ENCODE data around the gene EYA3.

Gene EYA3

GRCh38 chr1:27963393-27963792 is 125.0 kb downstream of the EYA3 start:
- peaks cover 2 to 54% (median 43%) of the 10 kb centered on the region in 5 donors for H3K36me3 ChIP-seq (ENCODE audit: control insufficient read depth in 5 of 5, insufficient read depth in 5 of 5, low read length in 5 of 5)
- H3K9me3 ChIP-seq (ENCODE audit: control insufficient read depth in 5 of 5, low read length in 5 of 5): no peaks in the 10 kb centered on the region
- no peak overlapping the region for H3K4me3 ChIP-seq (ENCODE audit: low read depth in 1 of 5, low read length in 5 of 5)
- H3K27me3 ChIP-seq (ENCODE audit: control insufficient read depth in 5 of 5, insufficient read depth in 4 of 5, low read length in 5 of 5): no peaks in the 10 kb centered on the region
- H3K4me1 ChIP-seq (ENCODE audit: control insufficient read depth in 5 of 5, insufficient read depth in 5 of 5, low read length in 5 of 5): peaks cover 8 to 32% (median 24%) of the 10 kb centered on the region in 5 donors
- H3K27ac ChIP-seq (ENCODE audit: low read depth, low read length): no peak overlapping the region
- no peak overlapping the region for H3K9ac ChIP-seq (ENCODE audit: low read length in 5 of 5)

- Histone ChIP-seq H3K27ac (ENCODE audit: low read depth, low read length) (peak overlapping the region; percentile 83), H3K36me3 (ENCODE audit: control insufficient read depth in 5 of 5, insufficient read depth in 5 of 5, low read length in 5 of 5) (peaks cover 0 to 37% (median 27%) of the 10 kb centered on the region in 5 donors), H3K4me1 (ENCODE audit: control insufficient read depth in 5 of 5, insufficient read depth in 5 of 5, low read length in 5 of 5) (peaks cover 8 to 32% (median 24%) of the 10 kb centered on the region in 5 donors), H3K9ac (ENCODE audit: low read length in 5 of 5) (peak overlapping the region in 2 of 5 donors; percentile 30 to 88), H3K27me3 (ENCODE audit: control insufficient read depth in 5 of 5, insufficient read depth in 4 of 5, low read length in 5 of 5) (no peaks in the 10 kb centered on the region), H3K9me3 (ENCODE audit: control insufficient read depth in 5 of 5, low read length in 5 of 5) (no peaks in the 10 kb centered on the region), H3K4me3 (ENCODE audit: low read depth in 1 of 5, low read length in 5 of 5) (peak overlapping the region in 1 of 5 donors; percentile 4)
Measured at GRCh38 chr1:27961646-27962221, 126.7 kb downstream of the EYA3 start.

- Histone ChIP-seq H3K36me3 (ENCODE audit: control insufficient read depth in 5 of 5, insufficient read depth in 5 of 5, low read length in 5 of 5) (peaks cover 0 to 30% (median 20%) of the 10 kb centered on the region in 5 donors), H3K4me1 (ENCODE audit: control insufficient read depth in 5 of 5, insufficient read depth in 5 of 5, low read length in 5 of 5) (peaks cover 8 to 32% (median 24%) of the 10 kb centered on the region in 5 donors), H3K4me3 (ENCODE audit: low read depth in 1 of 5, low read length in 5 of 5) (peak overlapping the region; percentile 66 to 91 (median 81)), H3K27me3 (ENCODE audit: control insufficient read depth in 5 of 5, insufficient read depth in 4 of 5, low read length in 5 of 5) (no peaks in the 10 kb centered on the region), H3K9me3 (ENCODE audit: control insufficient read depth in 5 of 5, low read length in 5 of 5) (no peaks in the 10 kb centered on the region), H3K27ac (ENCODE audit: low read depth, low read length) (peak overlapping the region; percentile 83), H3K9ac (ENCODE audit: low read length in 5 of 5) (peak overlapping the region in 4 of 5 donors; percentile 79 to 94 (median 84))
Measured at GRCh38 chr1:27960762-27961645, 127.4 kb downstream of the EYA3 start.

GRCh38 chr1:27959792-27960603 is 128.4 kb downstream of the EYA3 start, which contains the start of gene XKR8:
Gene XKR8 (plus strand): TSS chr1:27959973. CDS start chr1:27960070, 97 bp downstream.
- Histone ChIP-seq H3K27me3 (ENCODE audit: control insufficient read depth in 5 of 5, insufficient read depth in 4 of 5, low read length in 5 of 5) (peaks cover 0 to 3% (median 0%) of the 10 kb centered on the region in 5 donors), H3K9ac (ENCODE audit: low read length in 5 of 5) (peak within 1 kb of the TSS; percentile 63 to 94 (median 81)), H3K36me3 (ENCODE audit: control insufficient read depth in 5 of 5, insufficient read depth in 5 of 5, low read length in 5 of 5) (peaks cover 0 to 20% (median 15%) of the 10 kb centered on the region in 5 donors), H3K27ac (ENCODE audit: low read depth, low read length) (peak within 1 kb of the TSS; percentile 83), H3K4me3 (ENCODE audit: low read depth in 1 of 5, low read length in 5 of 5) (peak within 1 kb of the TSS; percentile 71 to 91 (median 81)), H3K9me3 (ENCODE audit: control insufficient read depth in 5 of 5, low read length in 5 of 5) (no peaks in the 10 kb centered on the region), H3K4me1 (ENCODE audit: control insufficient read depth in 5 of 5, insufficient read depth in 5 of 5, low read length in 5 of 5) (peaks cover 8 to 32% (median 24%) of the 10 kb centered on the region in 5 donors)

GRCh38 chr1:27958513-27958912 is 129.9 kb downstream of the EYA3 start:
- H3K4me1 ChIP-seq (ENCODE audit: control insufficient read depth in 5 of 5, insufficient read depth in 5 of 5, low read length in 5 of 5): peaks cover 8 to 32% (median 24%) of the 10 kb centered on the region in 5 donors
- H3K9ac ChIP-seq (ENCODE audit: low read length in 5 of 5): no peak overlapping the region
- peaks cover 0 to 5% (median 4%) of the 10 kb centered on the region in 5 donors for H3K36me3 ChIP-seq (ENCODE audit: control insufficient read depth in 5 of 5, insufficient read depth in 5 of 5, low read length in 5 of 5)
- H3K27ac ChIP-seq (ENCODE audit: low read depth, low read length): no peak overlapping the region
- no peaks in the 10 kb centered on the region for H3K9me3 ChIP-seq (ENCODE audit: control insufficient read depth in 5 of 5, low read length in 5 of 5)
- peaks cover 0 to 4% (median 0%) of the 10 kb centered on the region in 5 donors for H3K27me3 ChIP-seq (ENCODE audit: control insufficient read depth in 5 of 5, insufficient read depth in 4 of 5, low read length in 5 of 5)
- H3K4me3 ChIP-seq (ENCODE audit: low read depth in 1 of 5, low read length in 5 of 5): no peak overlapping the region

- peaks cover 8 to 32% (median 24%) of the 10 kb centered on the region in 5 donors for H3K4me1 ChIP-seq (ENCODE audit: control insufficient read depth in 5 of 5, insufficient read depth in 5 of 5, low read length in 5 of 5)
- H3K27me3 ChIP-seq (ENCODE audit: control insufficient read depth in 5 of 5, insufficient read depth in 4 of 5, low read length in 5 of 5): peaks cover 0 to 4% (median 0%) of the 10 kb centered on the region in 5 donors
- H3K9me3 ChIP-seq (ENCODE audit: control insufficient read depth in 5 of 5, low read length in 5 of 5): no peaks in the 10 kb centered on the region
- no peaks in the 10 kb centered on the region for H3K36me3 ChIP-seq (ENCODE audit: control insufficient read depth in 5 of 5, insufficient read depth in 5 of 5, low read length in 5 of 5)
- no peak overlapping the region for H3K9ac ChIP-seq (ENCODE audit: low read length in 5 of 5)
- H3K4me3 ChIP-seq (ENCODE audit: low read depth in 1 of 5, low read length in 5 of 5): no peak overlapping the region
- H3K27ac ChIP-seq (ENCODE audit: low read depth, low read length): no peak overlapping the region
Measured at GRCh38 chr1:27957655-27958054, 130.8 kb downstream of the EYA3 start.

- H3K27ac ChIP-seq (ENCODE audit: low read depth, low read length): no peak overlapping the region
- peaks cover 8 to 32% (median 23%) of the 10 kb centered on the region in 5 donors for H3K4me1 ChIP-seq (ENCODE audit: control insufficient read depth in 5 of 5, insufficient read depth in 5 of 5, low read length in 5 of 5)
- H3K4me3 ChIP-seq (ENCODE audit: low read depth in 1 of 5, low read length in 5 of 5): no peak overlapping the region
Measured at GRCh38 chr1:27956761-27957160, 131.6 kb downstream of the EYA3 start.

GRCh38 chr1:27955076-27955475 is 133.3 kb downstream of the EYA3 start:
- no peak overlapping the region for H3K9ac ChIP-seq (ENCODE audit: low read length in 5 of 5)
- H3K36me3 ChIP-seq (ENCODE audit: control insufficient read depth in 5 of 5, insufficient read depth in 5 of 5, low read length in 5 of 5): no peaks in the 10 kb centered on the region
- H3K4me1 ChIP-seq (ENCODE audit: control insufficient read depth in 5 of 5, insufficient read depth in 5 of 5, low read length in 5 of 5): peaks cover 0 to 16% (median 7%) of the 10 kb centered on the region in 5 donors
- H3K9me3 ChIP-seq (ENCODE audit: control insufficient read depth in 5 of 5, low read length in 5 of 5): no peaks in the 10 kb centered on the region
- no peak overlapping the region for H3K4me3 ChIP-seq (ENCODE audit: low read depth in 1 of 5, low read length in 5 of 5)
- no peak overlapping the region for H3K27ac ChIP-seq (ENCODE audit: low read depth, low read length)
- H3K27me3 ChIP-seq (ENCODE audit: control insufficient read depth in 5 of 5, insufficient read depth in 4 of 5, low read length in 5 of 5): peaks cover 0 to 4% (median 0%) of the 10 kb centered on the region in 5 donors

More at GRCh38 chr1:27956761-27957160, 131.6 kb downstream of the EYA3 start:
- Histone ChIP-seq H3K36me3 (ENCODE audit: control insufficient read depth in 5 of 5, insufficient read depth in 5 of 5, low read length in 5 of 5) (no peaks in the 10 kb centered on the region), H3K9ac (ENCODE audit: low read length in 5 of 5) (no peak overlapping the region), H3K9me3 (ENCODE audit: control insufficient read depth in 5 of 5, low read length in 5 of 5) (no peaks in the 10 kb centered on the region), H3K27me3 (ENCODE audit: control insufficient read depth in 5 of 5, insufficient read depth in 4 of 5, low read length in 5 of 5) (peaks cover 0 to 4% (median 0%) of the 10 kb centered on the region in 5 donors)

- Histone ChIP-seq H3K4me3 (ENCODE audit: low read depth in 1 of 5, low read length in 5 of 5) (no peak overlapping the region), H3K27ac (ENCODE audit: low read depth, low read length) (no peak overlapping the region), H3K36me3 (ENCODE audit: control insufficient read depth in 5 of 5, insufficient read depth in 5 of 5, low read length in 5 of 5) (no peaks in the 10 kb centered on the region), H3K9me3 (ENCODE audit: control insufficient read depth in 5 of 5, low read length in 5 of 5) (no peaks in the 10 kb centered on the region), H3K4me1 (ENCODE audit: control insufficient read depth in 5 of 5, insufficient read depth in 5 of 5, low read length in 5 of 5) (peaks cover 0 to 7% (median 2%) of the 10 kb centered on the region in 5 donors), H3K27me3 (ENCODE audit: control insufficient read depth in 5 of 5, insufficient read depth in 4 of 5, low read length in 5 of 5) (peaks cover 0 to 4% (median 0%) of the 10 kb centered on the region in 5 donors), H3K9ac (ENCODE audit: low read length in 5 of 5) (no peak overlapping the region)
Measured at GRCh38 chr1:27954186-27954585, 134.2 kb downstream of the EYA3 start.

All from subcutaneous abdominal adipose tissue (tissue), 5 donors.